Erythroblast (primary cell): ENCODE results near the gene AFG1L.

Experiments
- GATA1 ChIP-seq: IDR thresholded peaks from 2 replicates; pipeline ENCODE4 v1.6.1; 2011; ENCODE audit warnings: low read depth, mild to moderate bottlenecking, control low read depth, low read length, moderate library complexity
- POLR2A ChIP-seq: IDR thresholded peaks from 2 replicates; pipeline ENCODE4 v1.6.1; 2011; ENCODE audit warnings: mild to moderate bottlenecking, low read length

- TF ChIP-seq POLR2A, result no peak
- TF ChIP-seq GATA1, result no peak
Observed at GRCh38 chr6:108446629-108447150, 151.8 kb downstream of the AFG1L start.
